Measurements from ENCODE around the gene TPCN2.

- TF ChIP-seq RAD21 (IDR thresholded peaks at IDR 0.05 in 1 of 2, conservative IDR thresholded peaks at IDR 0.05 in 1 of 2; ENCODE audit: low read depth in 2 of 2, low read length in 2 of 2) = no peak
- no peak for TF ChIP-seq SIX5 (IDR thresholded peaks at IDR 0.05; ENCODE audit: low read depth, low read length)
- no peak for TF ChIP-seq NANOG (IDR thresholded peaks at IDR 0.05; ENCODE audit: insufficient read depth, low read depth, low read length, poor library complexity, severe bottlenecking)
- no peak for TF ChIP-seq JUND (IDR thresholded peaks at IDR 0.05; ENCODE audit: low read length)
- no peak for TF ChIP-seq POLR2A (IDR thresholded peaks at IDR 0.05; ENCODE audit: control extremely low read depth in 1 of 2, low read depth in 2 of 2, low read length in 2 of 2)
- no peak for TF ChIP-seq CTCF (IDR thresholded peaks at IDR 0.05; ENCODE audit: control extremely low read depth in 1 of 3, insufficient read depth in 1 of 3, low read depth in 1 of 3, low read length in 3 of 3)
- no peak for TF ChIP-seq TAF1 (IDR thresholded peaks at IDR 0.05; ENCODE audit: low read depth, low read length)
- no peak for TF ChIP-seq ZNF274 (IDR thresholded peaks at IDR 0.05; ENCODE audit: borderline replicate concordance, extremely low read depth, low read length)
- TF ChIP-seq NRF1 (IDR thresholded peaks at IDR 0.05; ENCODE audit: low read depth, low read length) = no peak
Measured at GRCh38 chr11:69163842-69164241, 115.1 kb downstream of the TPCN2 start.
